ENCODE data around the gene ACAD11. TPM values are rescaled to one million over a fixed set of nuclear protein-coding genes. Genes with fewer than 3 reads are reported as not detected.

The ACAD11 gene
- total RNA-seq = 10 to 100 TPM; 12.6 to 12.9 TPM
- 10 to 100 TPM; 25.8 to 43.7 (median 33.7) TPM for polyA plus RNA-seq (ENCODE audit: insufficient read length in 6 of 6)
- long read RNA-seq, donor 1, full-length matches to known transcripts = 3 of 17 reads
- long read RNA-seq, donor 1, partial matches to known transcripts = 14 of 17 reads
- long read RNA-seq, donor 1, other reads (novel, unspliced or antisense) = 0 of 17 reads
- long read RNA-seq, donor 2, full-length matches to known transcripts = 3 of 3 reads
- long read RNA-seq, donor 2, partial matches to known transcripts = 0 of 3 reads
- long read RNA-seq, donor 2, other reads (novel, unspliced or antisense) = 0 of 3 reads
- long read RNA-seq, donor 3, full-length matches to known transcripts = 4 of 4 reads
- long read RNA-seq, donor 3, partial matches to known transcripts = 0 of 4 reads
- long read RNA-seq, donor 3, other reads (novel, unspliced or antisense) = 0 of 4 reads
- long read RNA-seq, donor 4 = 0 reads
- long read RNA-seq, donor 5, partial matches to known transcripts = 23 of 26 reads
- long read RNA-seq, donor 5, other reads (novel, unspliced or antisense) = 0 of 26 reads
- long read RNA-seq, donor 6, full-length matches to known transcripts = 4 of 4 reads
- long read RNA-seq, donor 6, partial matches to known transcripts = 0 of 4 reads
- long read RNA-seq, donor 6, other reads (novel, unspliced or antisense) = 0 of 4 reads
- long read RNA-seq, donor 7, full-length matches to known transcripts = 3 of 3 reads
- long read RNA-seq, donor 7, partial matches to known transcripts = 0 of 3 reads
- long read RNA-seq, donor 7, other reads (novel, unspliced or antisense) = 0 of 3 reads
- long read RNA-seq, donor 8, full-length matches to known transcripts = 5 of 5 reads
- long read RNA-seq, donor 8, partial matches to known transcripts = 0 of 5 reads
- long read RNA-seq, donor 8, other reads (novel, unspliced or antisense) = 0 of 5 reads
- long read RNA-seq, donor 9 = 0 reads
- long read RNA-seq, donor 10, partial matches to known transcripts = 1 of 1 reads
- long read RNA-seq, donor 10, other reads (novel, unspliced or antisense) = 0 of 1 reads
- long read RNA-seq, donor 11, partial matches to known transcripts = 0 of 1 reads
- long read RNA-seq, donor 11, other reads (novel, unspliced or antisense) = 0 of 1 reads
- long read RNA-seq, donor 12, full-length matches to known transcripts = 3 of 3 reads
- long read RNA-seq, donor 12, partial matches to known transcripts = 0 of 3 reads
- long read RNA-seq, donor 12, other reads (novel, unspliced or antisense) = 0 of 3 reads

GRCh38 chr3:132659365-132660051 is at the start of gene ACAD11:
ACAD11 (minus strand) TSS chr3:132659809; CDS start chr3:132659751, 58 bp downstream.
- Histone ChIP-seq H3K36me3 (no peaks in the 10 kb centered on the region), H3K27ac (peak within 1 kb of the TSS; percentile 93 to 96), H3K4me3 (peak within 1 kb of the TSS; percentile 74 to 82), H3K27me3 (no peaks in the 10 kb centered on the region), H3K4me1 (peaks cover 15 to 45% of the 10 kb centered on the region in 2 donors), H3K9me3 (no peaks in the 10 kb centered on the region)
- ATAC-seq (peak; percentile 94), DNase-seq (peak; percentile 81 to 94 (median 89))
- intact Hi-C loops (cut with DNase I) = no loop called here
- TF ChIP-seq CTCF (IDR thresholded peaks at IDR 0.05) = peak; percentile 50 to 56

GRCh38 chr3:132703733-132704132 is 44.1 kb upstream of the ACAD11 start:
- H3K27me3 ChIP-seq = no peaks in the 10 kb centered on the region
- ATAC-seq (no peak), DNase-seq (no peak)
- H3K9me3 ChIP-seq = no peaks in the 10 kb centered on the region
- H3K4me3 ChIP-seq = no peak overlapping the region
- H3K27ac ChIP-seq = no peak overlapping the region
- H3K4me1 ChIP-seq = no peaks in the 10 kb centered on the region
- H3K36me3 ChIP-seq = peaks cover 5 to 93% of the 10 kb centered on the region in 2 donors
- TF ChIP-seq CTCF (IDR thresholded peaks at IDR 0.05) = no peak
- intact Hi-C loops (cut with DNase I) = no loop called here

- intact Hi-C loops (cut with DNase I) = no loop called here
- ATAC-seq = no peak
- H3K4me3 ChIP-seq = no peak overlapping the region
- no peaks in the 10 kb centered on the region for H3K27me3 ChIP-seq
- H3K36me3 ChIP-seq = peaks cover 0 to 96% of the 10 kb centered on the region in 2 donors
- TF ChIP-seq CTCF (IDR thresholded peaks at IDR 0.05) = no peak
- DNase-seq = no peak
- H3K27ac ChIP-seq = no peak overlapping the region
- no peaks in the 10 kb centered on the region for H3K9me3 ChIP-seq
- no peaks in the 10 kb centered on the region for H3K4me1 ChIP-seq
These were observed 35.8 kb upstream of the ACAD11 start for GRCh38 chr3:132695422-132695821.

- DNase-seq (no peak), ATAC-seq (no peak)
- peaks cover 0 to 96% of the 10 kb centered on the region in 2 donors for H3K36me3 ChIP-seq
- intact Hi-C loops (cut with DNase I) = no loop called here
- no peak overlapping the region for H3K4me3 ChIP-seq
- no peaks in the 10 kb centered on the region for H3K4me1 ChIP-seq
- TF ChIP-seq CTCF (IDR thresholded peaks at IDR 0.05) = no peak
- no peaks in the 10 kb centered on the region for H3K27me3 ChIP-seq
- no peaks in the 10 kb centered on the region for H3K9me3 ChIP-seq
- no peak overlapping the region for H3K27ac ChIP-seq
These were observed 35.4 kb upstream of the ACAD11 start for GRCh38 chr3:132694991-132695390.

Data from left lung (tissue), 14 donors.